K562 (cell line): ENCODE measurements around the gene DGCR8. TPM values are rescaled to one million over a fixed set of nuclear protein-coding genes. Genes with fewer than 3 reads are reported as not detected.

Experiments
- CBFA2T3 ChIP-seq: fragments of 450-650 bp; IDR thresholded peaks from 2 replicates; pipeline ENCODE4 v1.6.1; 2017
- CBX2 ChIP-seq: fragments of 200-600 bp; sonication (generic); IDR thresholded peaks from one replicate; pipeline ENCODE4 v1.6.1; 2012; ENCODE audit warnings: mild to moderate bottlenecking, low read length, inconsistent platforms; ENCODE audit not compliant: insufficient read depth, poor library complexity, severe bottlenecking
- DEAF1 ChIP-seq: fragments of 450-650 bp; formaldehyde crosslinking; IDR thresholded peaks from 2 replicates; pipeline ENCODE4 v1.4.0; 2020; ENCODE audit warnings: mild to moderate bottlenecking, moderate library complexity
- E2F1 ChIP-seq: sonication (generic); formaldehyde crosslinking; IDR thresholded peaks from 2 replicates; pipeline ENCODE4 v1.8.1; 2023; ENCODE audit warnings: mild to moderate bottlenecking, missing genetic modification reagents, moderate library complexity
- FIP1L1 ChIP-seq: fragments of 200-400 bp; formaldehyde crosslinking; IDR thresholded peaks from 2 replicates; pipeline ENCODE4 v1.6.1; 2018; ENCODE audit warnings: mild to moderate bottlenecking, low read depth, low read length; ENCODE audit not compliant: poor library complexity, severe bottlenecking
- GABPA ChIP-seq: fragments of 200-800 bp; sonication (Bioruptor generic); conservative IDR thresholded peaks from 2 replicates; pipeline ENCODE4 v1.6.1; 2016; ENCODE audit warnings: low read depth, missing genetic modification characterization, missing compliant biosample characterization
- GATAD2B ChIP-seq: fragments of 450-650 bp; IDR thresholded peaks from 2 replicates; pipeline ENCODE4 v1.6.1; 2017; ENCODE audit warnings: mild to moderate bottlenecking, borderline replicate concordance
- MEF2A ChIP-seq: IDR thresholded peaks from 2 replicates; pipeline ENCODE4 v1.6.1; 2011; ENCODE audit warnings: low read depth, mild to moderate bottlenecking, low read length, moderate library complexity; ENCODE audit not compliant: control insufficient read depth
- NCOR1 ChIP-seq: fragments of 450-650 bp; IDR thresholded peaks from 2 replicates; pipeline ENCODE4 v1.6.1; 2016; ENCODE audit warnings: mild to moderate bottlenecking, moderate library complexity
- NFATC3 ChIP-seq: fragments of 450-650 bp; IDR thresholded peaks from 2 replicates; pipeline ENCODE4 v1.6.1; 2017; ENCODE audit warnings: mild to moderate bottlenecking
- NR2C2 ChIP-seq, 2 experiments: fragments of 200-800 bp in 1 of 2; sonication (Bioruptor generic) in 1 of 2; sonication (generic) in 1 of 2; formaldehyde crosslinking in 1 of 2; IDR thresholded peaks; 2 replicates each; pipeline versions ENCODE4 v1.6.1 to v1.8.0; 2016 to 2022; ENCODE audit warnings: mild to moderate bottlenecking in 1 of 2, missing compliant biosample characterization in 1 of 2, missing genetic modification characterization in 1 of 2, missing genetic modification reagents in 1 of 2
- PCBP1 ChIP-seq: fragments of 200-400 bp; formaldehyde crosslinking; IDR thresholded peaks from 2 replicates; pipeline ENCODE4 v1.6.1; 2018; ENCODE audit warnings: mild to moderate bottlenecking, low read depth, low read length; ENCODE audit not compliant: poor library complexity, severe bottlenecking
- PML ChIP-seq: IDR thresholded peaks from 2 replicates; pipeline ENCODE4 v1.6.1; 2012; ENCODE audit warnings: low read length, inconsistent platforms
- SFPQ ChIP-seq: fragments of 200-400 bp; formaldehyde crosslinking; IDR thresholded peaks from 2 replicates; pipeline ENCODE4 v1.6.1; 2017; ENCODE audit warnings: mild to moderate bottlenecking, low read depth, low read length, moderate library complexity
- STAT5B ChIP-seq: fragments of 250-450 bp; sonication (Bioruptor Pico); IDR thresholded peaks from 2 replicates; pipeline ENCODE4 v1.8.0; 2021; ENCODE audit warnings: mild to moderate bottlenecking, inconsistent platforms
- TGIF2 ChIP-seq: sonication (generic); formaldehyde crosslinking; IDR thresholded peaks from 2 replicates; pipeline ENCODE4 v1.8.1; 2022; ENCODE audit warnings: mild to moderate bottlenecking, missing genetic modification reagents, moderate library complexity
- ZBTB26 ChIP-seq: fragments of 450-650 bp; formaldehyde crosslinking; IDR thresholded peaks from 2 replicates; pipeline ENCODE4 v1.4.0; 2022; ENCODE audit warnings: missing genetic modification characterization
- ZFP91 ChIP-seq: sonication (generic); formaldehyde crosslinking; IDR thresholded peaks from 2 replicates; pipeline ENCODE4 v1.8.0; 2022; ENCODE audit warnings: mild to moderate bottlenecking, missing genetic modification reagents
- ZNF174 ChIP-seq: fragments of 250-450 bp; sonication (Bioruptor Pico); IDR thresholded peaks from 2 replicates; pipeline ENCODE4 v1.4.0; 2020; ENCODE audit warnings: mild to moderate bottlenecking
- ZNF3 ChIP-seq: fragments of 250-450 bp; sonication (Bioruptor Pico); IDR thresholded peaks from 2 replicates; pipeline ENCODE4 v1.5.0; 2021; ENCODE audit warnings: mild to moderate bottlenecking, moderate library complexity
- ZNF384 ChIP-seq: IDR thresholded peaks from 2 replicates; pipeline ENCODE4 v1.6.1; 2012; ENCODE audit warnings: low read depth, low read length, improper control_type of control experiment
- ZNF551 ChIP-seq: fragments of 250-450 bp; sonication (Bioruptor Pico); IDR thresholded peaks from 2 replicates; pipeline ENCODE4 v1.5.0; 2021; ENCODE audit warnings: mild to moderate bottlenecking, moderate library complexity
- polyA plus RNA-seq, 8 experiments: library from polyadenylated mRNA; depleted of rRNA in 4 of 8; stranded (reverse) in 5 of 8; unstranded in 3 of 8; fragments of >200 nt; fragmentation: Nextera tagmentation in 2 of 8; fragmentation: Illumina TruSeq in 1 of 8; extraction: Ambion mirVana in 2 of 8; extraction: Trizol in 1 of 8; gene quantifications; 2 replicates each; pipeline versions ENCODE4 v1.2.1 to v1.2.3, GENCODE V29; 2011 to 2014; ENCODE audit warnings: inconsistent platforms in 1 of 8, missing spikeins in 1 of 8
- total RNA-seq, 7 experiments: library from RNA; depleted of rRNA in 6 of 7; stranded (reverse); fragments of >200 nt in 6 of 7; fragmentation: Illumina TruSeq in 2 of 7; extraction: Trizol in 2 of 7; gene quantifications; 2 replicates each; pipeline versions ENCODE4 v1.2.1 to v1.2.3, GENCODE V29; 2011 to 2021; ENCODE audit warnings: low replicate concordance in 1 of 7

The DGCR8 gene
- total and polyA plus RNA-seq, 9 of the 15 experiments (the other 6 are each of a cell fraction or from before 2014, with no cell fraction given), result 5.9 to 144 (median 80.1) TPM

- TF ChIP-seq SFPQ, result no peak
- no peak for TF ChIP-seq PCBP1
- no peak for TF ChIP-seq GABPA (tag)
- no peak for TF ChIP-seq MEF2A
- TF ChIP-seq ZNF551, result no peak
- no peak for TF ChIP-seq NR2C2 (CRISPR knock-in tag; IDR thresholded peaks at IDR 0.05)
- TF ChIP-seq NR2C2 (tag; IDR thresholded peaks at IDR 0.05), result no peak
- no peak for TF ChIP-seq ZNF384
- TF ChIP-seq CBX2, result no peak
- TF ChIP-seq ZBTB26 (CRISPR knock-in tag), result peak; percentile 79; the same call in 1 of the 2 replicates
- no peak for TF ChIP-seq TGIF2 (CRISPR knock-in tag)
- no peak for TF ChIP-seq ZNF3 (CRISPR knock-in tag)
- TF ChIP-seq FIP1L1, result no peak
- no peak for TF ChIP-seq ZFP91 (CRISPR knock-in tag)
- TF ChIP-seq PML, result peak; percentile 43; the same call in 1 of the 2 replicates
- no peak for TF ChIP-seq DEAF1 (CRISPR knock-in tag)
- TF ChIP-seq GATAD2B, result no peak
- no peak for TF ChIP-seq NFATC3
- TF ChIP-seq ZNF174 (CRISPR knock-in tag), result no peak
- no peak for TF ChIP-seq CBFA2T3
- no peak for TF ChIP-seq E2F1 (CRISPR knock-in tag)
- TF ChIP-seq NCOR1, result no peak
- TF ChIP-seq STAT5B (CRISPR knock-in tag), result no peak
Observed at GRCh38 chr22:20071524-20071972, 8.5 kb upstream of the DGCR8 start (continued).
